ENCODE results near the gene OAS1. TPM values are rescaled to one million over a fixed set of nuclear protein-coding genes. Genes with fewer than 3 reads are reported as not detected.
A peak's percentile ranks its signal among the peaks of the same experiment; 100 is the strongest.

The OAS1 gene
- total RNA-seq, 2 donors from 2014 or later: not detected

- H3K36me3 ChIP-seq (ENCODE audit: control insufficient read depth, insufficient read depth, low read length): no peaks in the 10 kb centered on the region
- WGBS, 2 experiments (ENCODE audit: insufficient coverage in 1 of 2, insufficient read length in 1 of 2): 92 to 94% methylated on average over 2 to 3 of the region's 3 CpGs
- H3K4me1 Mint-ChIP-seq: peaks cover 5% of the 10 kb centered on the region
- no peaks in the 10 kb centered on the region for H3K9me3 ChIP-seq (ENCODE audit: control insufficient read depth, low read length)
- TF ChIP-seq CTCF (conservative IDR thresholded peaks at IDR 0.05): no peak
- no peak overlapping the region for H3K9ac ChIP-seq (ENCODE audit: extremely low read depth, low read length, poor library complexity, severe bottlenecking)
- H3K36me3 Mint-ChIP-seq (ENCODE audit: low read depth): no peaks in the 10 kb centered on the region
- H3K4me3 Mint-ChIP-seq: no peak overlapping the region
- H3K27me3 Mint-ChIP-seq (ENCODE audit: insufficient read depth): peaks cover 12% of the 10 kb centered on the region
- H3K9me3 Mint-ChIP-seq: peaks cover 21% of the 10 kb centered on the region
- H3K27ac ChIP-seq (ENCODE audit: low read depth, low read length): no peak overlapping the region
- no peaks in the 10 kb centered on the region for H3K27me3 ChIP-seq (ENCODE audit: control insufficient read depth, insufficient read depth, low read length, poor library complexity, severe bottlenecking)
- no peak for DNase-seq
- H3K4me1 ChIP-seq (ENCODE audit: control insufficient read depth, insufficient read depth, low read length): no peaks in the 10 kb centered on the region
- no peak overlapping the region for H3K27ac Mint-ChIP-seq
- H3K4me3 ChIP-seq (ENCODE audit: low read length): no peak overlapping the region
These were observed 23.0 kb downstream of the OAS1 start for GRCh38 chr12:112929715-112930114.

- Histone ChIP-seq H3K9ac (ENCODE audit: extremely low read depth, low read length, poor library complexity, severe bottlenecking) (no peak overlapping the region), H3K27me3 (ENCODE audit: control insufficient read depth, insufficient read depth, low read length, poor library complexity, severe bottlenecking) (no peaks in the 10 kb centered on the region), H3K4me1 (ENCODE audit: control insufficient read depth, insufficient read depth, low read length) (no peaks in the 10 kb centered on the region), H3K36me3 (ENCODE audit: control insufficient read depth, insufficient read depth, low read length) (no peaks in the 10 kb centered on the region), H3K27ac (ENCODE audit: low read depth, low read length) (no peak overlapping the region), H3K9me3 (ENCODE audit: control insufficient read depth, low read length) (no peaks in the 10 kb centered on the region), H3K4me3 (ENCODE audit: low read length) (no peak overlapping the region)
- Mint-ChIP-seq H3K9me3 (peaks cover 19% of the 10 kb centered on the region), H3K4me1 (peaks cover 5% of the 10 kb centered on the region), H3K4me3 (no peak overlapping the region), H3K27ac (no peak overlapping the region), H3K27me3 (ENCODE audit: insufficient read depth) (peaks cover 7% of the 10 kb centered on the region), H3K36me3 (ENCODE audit: low read depth) (no peaks in the 10 kb centered on the region)
- 95% methylated on average over 2 of the region's 2 CpGs; no CpG with 5 or more reads in 1 of the 2 experiments for WGBS, 2 experiments (ENCODE audit: insufficient coverage in 1 of 2, insufficient read length in 1 of 2)
- no peak for TF ChIP-seq CTCF (conservative IDR thresholded peaks at IDR 0.05)
- DNase-seq: no peak
These were observed 23.6 kb downstream of the OAS1 start for GRCh38 chr12:112930350-112930749.

GRCh38 chr12:112932485-112933128 lies 25.8 kb downstream of the OAS1 start:
- Mint-ChIP-seq H3K4me3 (no peak overlapping the region), H3K36me3 (ENCODE audit: low read depth) (no peaks in the 10 kb centered on the region), H3K4me1 (peaks cover 5% of the 10 kb centered on the region), H3K27ac (no peak overlapping the region), H3K9me3 (peaks cover 7% of the 10 kb centered on the region), H3K27me3 (ENCODE audit: insufficient read depth) (peaks cover 20% of the 10 kb centered on the region)
- H3K36me3 ChIP-seq (ENCODE audit: control insufficient read depth, insufficient read depth, low read length): no peaks in the 10 kb centered on the region
- no peaks in the 10 kb centered on the region for H3K9me3 ChIP-seq (ENCODE audit: control insufficient read depth, low read length)
- 68 to 71% methylated on average over 5 to 6 of the region's 6 CpGs for WGBS, 2 experiments (ENCODE audit: insufficient coverage in 1 of 2, insufficient read length in 1 of 2)
- H3K4me1 ChIP-seq (ENCODE audit: control insufficient read depth, insufficient read depth, low read length): no peaks in the 10 kb centered on the region
- H3K9ac ChIP-seq (ENCODE audit: extremely low read depth, low read length, poor library complexity, severe bottlenecking): no peak overlapping the region
- no peak for TF ChIP-seq CTCF (conservative IDR thresholded peaks at IDR 0.05)
- H3K27me3 ChIP-seq (ENCODE audit: control insufficient read depth, insufficient read depth, low read length, poor library complexity, severe bottlenecking): peaks cover 15% of the 10 kb centered on the region
- DNase-seq: peak; percentile 74
- H3K4me3 ChIP-seq (ENCODE audit: low read length): no peak overlapping the region
- no peak overlapping the region for H3K27ac ChIP-seq (ENCODE audit: low read depth, low read length)

Data from endodermal cell (in vitro differentiated cells).